ENCODE measurements around the gene NRGN.

Gene NRGN

DNA sequence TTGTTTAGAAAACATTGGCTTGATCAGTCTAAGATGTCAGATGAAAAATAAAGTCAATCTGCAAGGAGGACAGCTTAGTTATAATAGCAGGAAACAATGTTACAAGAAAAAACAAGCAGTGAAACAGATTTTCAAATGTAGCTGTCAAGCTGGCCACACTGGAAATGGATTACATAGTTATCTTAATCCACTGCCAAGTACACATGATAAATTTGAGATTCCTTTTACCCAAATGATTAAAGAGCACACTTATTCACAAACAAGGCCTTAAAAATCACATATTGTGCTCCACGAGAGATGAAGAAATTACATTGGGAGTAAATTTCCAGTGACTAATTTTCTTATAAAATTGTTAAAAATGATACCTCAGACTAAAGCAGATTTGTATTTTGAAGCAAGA is 39.8 kb downstream of the NRGN start:
- H3K27ac ChIP-seq (ENCODE audit: low read depth, low read length), result no peak overlapping the region
- H3K4me3 ChIP-seq (ENCODE audit: low read depth in 1 of 2, low read length in 2 of 2), result no peak overlapping the region
- peaks cover 0 to 4% of the 10 kb centered on the region in 2 donors for H3K4me1 ChIP-seq (ENCODE audit: control insufficient read depth in 1 of 2, insufficient read depth in 2 of 2, low read length in 2 of 2)
- H3K9me3 ChIP-seq (ENCODE audit: control insufficient read depth in 1 of 2, low read length in 2 of 2), result no peaks in the 10 kb centered on the region
- H3K27me3 ChIP-seq (ENCODE audit: control insufficient read depth in 1 of 2, insufficient read depth in 2 of 2, low read length in 2 of 2), result no peaks in the 10 kb centered on the region
- H3K9ac ChIP-seq (ENCODE audit: low read depth in 1 of 2, low read length in 2 of 2), result no peak overlapping the region
- no peaks in the 10 kb centered on the region for H3K36me3 ChIP-seq (ENCODE audit: control insufficient read depth in 1 of 2, insufficient read depth in 2 of 2, low read length in 2 of 2)

DNA sequence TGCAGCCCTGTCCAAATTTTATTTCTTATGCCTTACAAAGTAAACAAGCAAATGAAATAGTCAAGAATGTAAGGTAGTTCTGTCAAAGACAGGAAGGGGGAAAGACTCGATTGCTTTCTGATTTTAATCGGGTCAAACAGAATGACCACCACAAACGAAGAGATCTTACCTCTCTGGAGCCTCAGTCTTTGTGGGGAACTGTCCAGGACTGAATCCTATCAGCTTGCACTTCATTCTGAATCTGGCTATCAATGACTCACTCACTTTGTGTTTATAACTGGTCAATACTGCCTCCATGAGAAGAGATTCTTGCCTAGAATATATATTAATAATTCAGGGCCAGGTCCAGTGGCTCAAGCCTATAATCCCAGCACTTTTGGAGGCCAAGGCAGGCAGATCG is 43.3 kb downstream of the NRGN start:
- Histone ChIP-seq H3K27ac (ENCODE audit: low read depth, low read length) (no peak overlapping the region), H3K9me3 (ENCODE audit: control insufficient read depth in 1 of 2, low read length in 2 of 2) (no peaks in the 10 kb centered on the region), H3K4me1 (ENCODE audit: control insufficient read depth in 1 of 2, insufficient read depth in 2 of 2, low read length in 2 of 2) (peaks cover 0 to 4% of the 10 kb centered on the region in 2 donors), H3K4me3 (ENCODE audit: low read depth in 1 of 2, low read length in 2 of 2) (no peak overlapping the region), H3K36me3 (ENCODE audit: control insufficient read depth in 1 of 2, insufficient read depth in 2 of 2, low read length in 2 of 2) (no peaks in the 10 kb centered on the region), H3K9ac (ENCODE audit: low read depth in 1 of 2, low read length in 2 of 2) (no peak overlapping the region), H3K27me3 (ENCODE audit: control insufficient read depth in 1 of 2, insufficient read depth in 2 of 2, low read length in 2 of 2) (no peaks in the 10 kb centered on the region)

- H3K4me1 ChIP-seq (ENCODE audit: control insufficient read depth in 1 of 2, insufficient read depth in 2 of 2, low read length in 2 of 2), result peaks cover 0 to 4% of the 10 kb centered on the region in 2 donors
- no peaks in the 10 kb centered on the region for H3K27me3 ChIP-seq (ENCODE audit: control insufficient read depth in 1 of 2, insufficient read depth in 2 of 2, low read length in 2 of 2)
These were observed 44.3 kb downstream of the NRGN start for GRCh38 chr11:124784051-124784450.

GRCh38 chr11:124788521-124788920 is 48.8 kb downstream of the NRGN start:
- Histone ChIP-seq H3K4me3 (ENCODE audit: low read depth in 1 of 2, low read length in 2 of 2) (no peak overlapping the region), H3K4me1 (ENCODE audit: control insufficient read depth in 1 of 2, insufficient read depth in 2 of 2, low read length in 2 of 2) (peaks cover 4 to 5% of the 10 kb centered on the region in 2 donors), H3K27ac (ENCODE audit: low read depth, low read length) (no peak overlapping the region), H3K36me3 (ENCODE audit: control insufficient read depth in 1 of 2, insufficient read depth in 2 of 2, low read length in 2 of 2) (no peaks in the 10 kb centered on the region), H3K9ac (ENCODE audit: low read depth in 1 of 2, low read length in 2 of 2) (no peak overlapping the region), H3K27me3 (ENCODE audit: control insufficient read depth in 1 of 2, insufficient read depth in 2 of 2, low read length in 2 of 2) (no peaks in the 10 kb centered on the region), H3K9me3 (ENCODE audit: control insufficient read depth in 1 of 2, low read length in 2 of 2) (no peaks in the 10 kb centered on the region)

More at GRCh38 chr11:124784051-124784450, 44.3 kb downstream of the NRGN start:
- no peak overlapping the region for H3K9ac ChIP-seq (ENCODE audit: low read depth in 1 of 2, low read length in 2 of 2)
- no peak overlapping the region for H3K27ac ChIP-seq (ENCODE audit: low read depth, low read length)
- no peaks in the 10 kb centered on the region for H3K36me3 ChIP-seq (ENCODE audit: control insufficient read depth in 1 of 2, insufficient read depth in 2 of 2, low read length in 2 of 2)
- no peak overlapping the region for H3K4me3 ChIP-seq (ENCODE audit: low read depth in 1 of 2, low read length in 2 of 2)
- no peaks in the 10 kb centered on the region for H3K9me3 ChIP-seq (ENCODE audit: control insufficient read depth in 1 of 2, low read length in 2 of 2)

DNA sequence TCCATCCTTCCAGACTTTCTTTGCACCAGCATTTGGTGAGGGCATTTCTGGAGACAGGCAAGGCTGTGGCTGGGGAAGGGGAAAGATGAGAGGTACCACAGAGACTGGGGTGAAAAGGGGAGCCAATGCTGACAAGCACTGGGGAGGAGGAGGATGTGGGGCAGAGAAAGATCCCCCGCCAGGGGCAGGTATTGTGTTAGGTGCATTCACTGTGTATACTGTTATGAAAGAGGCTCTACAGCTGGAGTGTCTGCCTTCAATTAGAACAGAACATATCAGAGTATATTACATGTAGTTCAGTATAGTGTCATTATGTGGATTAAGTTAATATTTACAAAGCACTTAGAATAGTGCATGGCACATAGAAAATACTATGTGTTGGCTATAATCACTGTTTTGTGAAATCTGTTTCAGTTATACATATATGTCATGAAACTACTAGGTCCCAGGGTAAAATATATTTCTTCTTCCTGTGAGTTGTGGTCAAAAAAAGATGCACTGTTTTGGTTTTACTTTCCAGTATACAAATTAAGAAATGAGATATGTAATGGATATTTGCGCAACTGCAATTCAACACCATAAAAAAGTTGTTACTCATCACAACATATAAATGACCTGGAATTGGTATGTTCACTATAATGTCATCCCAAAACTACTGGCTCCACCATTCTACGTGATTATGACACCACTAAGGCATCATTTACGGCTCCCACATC is 52.0 kb downstream of the NRGN start:
- H3K4me3 ChIP-seq (ENCODE audit: low read depth in 1 of 2, low read length in 2 of 2), result no peak overlapping the region
- H3K9me3 ChIP-seq (ENCODE audit: control insufficient read depth in 1 of 2, low read length in 2 of 2), result no peaks in the 10 kb centered on the region
- H3K27me3 ChIP-seq (ENCODE audit: control insufficient read depth in 1 of 2, insufficient read depth in 2 of 2, low read length in 2 of 2), result no peaks in the 10 kb centered on the region
- H3K4me1 ChIP-seq (ENCODE audit: control insufficient read depth in 1 of 2, insufficient read depth in 2 of 2, low read length in 2 of 2), result peaks cover 0 to 5% of the 10 kb centered on the region in 2 donors
- no peak overlapping the region for H3K9ac ChIP-seq (ENCODE audit: low read depth in 1 of 2, low read length in 2 of 2)
- no peaks in the 10 kb centered on the region for H3K36me3 ChIP-seq (ENCODE audit: control insufficient read depth in 1 of 2, insufficient read depth in 2 of 2, low read length in 2 of 2)
- no peak overlapping the region for H3K27ac ChIP-seq (ENCODE audit: low read depth, low read length)

- H3K36me3 ChIP-seq (ENCODE audit: control insufficient read depth in 1 of 2, insufficient read depth in 2 of 2, low read length in 2 of 2), result no peaks in the 10 kb centered on the region
- H3K4me1 ChIP-seq (ENCODE audit: control insufficient read depth in 1 of 2, insufficient read depth in 2 of 2, low read length in 2 of 2), result peaks cover 4 to 12% of the 10 kb centered on the region in 2 donors
These were observed 53.9 kb downstream of the NRGN start for GRCh38 chr11:124793466-124794278.

GRCh38 chr11:124796312-124796711 is 56.6 kb downstream of the NRGN start:
- Histone ChIP-seq H3K4me1 (ENCODE audit: control insufficient read depth in 1 of 2, insufficient read depth in 2 of 2, low read length in 2 of 2) (peaks cover 13 to 22% of the 10 kb centered on the region in 2 donors), H3K27ac (ENCODE audit: low read depth, low read length) (no peak overlapping the region)

More at GRCh38 chr11:124793466-124794278, 53.9 kb downstream of the NRGN start:
- H3K9me3 ChIP-seq (ENCODE audit: control insufficient read depth in 1 of 2, low read length in 2 of 2), result no peaks in the 10 kb centered on the region
- no peak overlapping the region for H3K27ac ChIP-seq (ENCODE audit: low read depth, low read length)
- no peak overlapping the region for H3K4me3 ChIP-seq (ENCODE audit: low read depth in 1 of 2, low read length in 2 of 2)
- no peaks in the 10 kb centered on the region for H3K27me3 ChIP-seq (ENCODE audit: control insufficient read depth in 1 of 2, insufficient read depth in 2 of 2, low read length in 2 of 2)
- no peak overlapping the region for H3K9ac ChIP-seq (ENCODE audit: low read depth in 1 of 2, low read length in 2 of 2)

More at GRCh38 chr11:124796312-124796711, 56.6 kb downstream of the NRGN start:
- H3K36me3 ChIP-seq (ENCODE audit: control insufficient read depth in 1 of 2, insufficient read depth in 2 of 2, low read length in 2 of 2), result no peaks in the 10 kb centered on the region
- no peak overlapping the region for H3K9ac ChIP-seq (ENCODE audit: low read depth in 1 of 2, low read length in 2 of 2)
- H3K9me3 ChIP-seq (ENCODE audit: control insufficient read depth in 1 of 2, low read length in 2 of 2), result no peaks in the 10 kb centered on the region
- H3K4me3 ChIP-seq (ENCODE audit: low read depth in 1 of 2, low read length in 2 of 2), result no peak overlapping the region
- no peaks in the 10 kb centered on the region for H3K27me3 ChIP-seq (ENCODE audit: control insufficient read depth in 1 of 2, insufficient read depth in 2 of 2, low read length in 2 of 2)
